Measurements from ENCODE around the gene BCAS4.
"Not testable (repeated sequence)": the region's sequence is repeated elsewhere in the genome, so short reads cannot be mapped to it uniquely, and the experiment has no call there.

Gene BCAS4

DNA sequence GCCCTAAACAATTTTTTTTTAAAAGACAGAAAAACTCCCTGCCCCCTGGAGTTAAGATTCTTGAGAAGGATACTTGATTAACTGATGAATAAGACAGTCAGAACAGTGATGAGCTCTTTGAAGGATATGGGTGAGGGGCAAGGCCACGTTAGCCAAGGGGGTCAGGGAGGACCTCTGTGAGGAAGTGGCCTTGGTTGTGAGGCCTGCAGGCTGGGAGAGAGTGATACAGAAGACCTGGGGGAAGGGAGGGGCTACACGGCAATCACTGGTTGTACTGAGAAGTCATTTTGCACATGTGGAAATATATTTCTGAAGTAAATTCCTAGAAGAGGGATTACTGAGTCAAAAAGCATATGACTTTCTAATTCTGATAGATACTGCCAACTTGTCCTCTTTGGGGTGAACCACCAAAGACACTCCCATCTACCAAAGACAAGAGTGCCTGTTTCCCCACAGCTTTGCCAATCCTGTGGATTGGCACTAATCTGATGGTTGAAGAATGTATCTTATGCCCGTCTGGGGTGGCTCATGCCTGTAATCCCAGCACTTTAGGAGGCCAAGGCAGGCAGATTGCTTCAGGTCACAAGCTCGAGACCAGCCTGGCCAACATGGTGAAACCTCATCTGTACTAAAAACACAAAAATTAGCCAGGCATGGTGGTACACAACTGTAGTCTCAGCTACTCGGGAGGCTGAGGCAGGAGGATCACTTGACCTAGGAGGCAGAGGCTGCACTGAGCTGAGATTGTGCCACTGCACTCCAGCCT is 22.3 kb upstream of the BCAS4 start:
- no peak for DNase-seq

- no peak for DNase-seq
These were observed 20.3 kb upstream of the BCAS4 start for GRCh38 chr20:50774515-50774914.

DNA sequence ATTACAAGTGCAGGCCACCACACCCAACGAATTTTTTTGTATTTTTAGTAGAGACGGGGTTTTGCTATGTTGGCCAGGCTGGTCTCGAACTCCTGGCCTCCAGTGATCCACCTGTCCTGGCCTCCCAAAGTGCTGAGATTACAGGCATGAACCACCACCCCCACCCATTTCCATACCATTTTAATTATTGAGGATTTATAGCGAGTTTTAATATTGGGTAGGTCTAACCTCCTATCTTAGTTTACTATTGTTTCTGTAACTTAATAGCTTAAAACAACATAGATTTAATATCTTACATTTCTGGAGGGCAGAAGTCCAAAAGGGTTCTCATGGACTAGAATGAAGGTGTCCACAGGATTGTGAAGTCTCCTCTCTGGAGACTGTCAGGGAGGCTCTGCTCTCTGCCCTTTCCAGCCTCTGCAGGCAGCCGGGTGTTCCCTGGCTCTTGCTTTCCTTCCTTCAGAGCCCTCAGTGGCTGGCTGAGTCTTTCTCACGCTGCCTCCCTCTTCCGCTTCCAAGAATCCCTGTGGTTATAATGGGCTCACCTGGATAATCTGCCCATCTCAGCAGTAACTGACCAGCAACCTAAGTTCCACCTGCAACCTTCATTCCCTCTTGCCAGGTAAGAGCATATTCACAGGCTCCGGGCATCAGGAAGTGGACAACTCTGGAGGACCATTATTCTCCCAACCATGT is 18.6 kb upstream of the BCAS4 start:
- no peak for DNase-seq

GRCh38 chr20:50777373-50777772 is 17.5 kb upstream of the BCAS4 start:
- no peak for DNase-seq

- DNase-seq = not testable (repeated sequence)
These were observed 15.9 kb upstream of the BCAS4 start for GRCh38 chr20:50778994-50779393.

DNA sequence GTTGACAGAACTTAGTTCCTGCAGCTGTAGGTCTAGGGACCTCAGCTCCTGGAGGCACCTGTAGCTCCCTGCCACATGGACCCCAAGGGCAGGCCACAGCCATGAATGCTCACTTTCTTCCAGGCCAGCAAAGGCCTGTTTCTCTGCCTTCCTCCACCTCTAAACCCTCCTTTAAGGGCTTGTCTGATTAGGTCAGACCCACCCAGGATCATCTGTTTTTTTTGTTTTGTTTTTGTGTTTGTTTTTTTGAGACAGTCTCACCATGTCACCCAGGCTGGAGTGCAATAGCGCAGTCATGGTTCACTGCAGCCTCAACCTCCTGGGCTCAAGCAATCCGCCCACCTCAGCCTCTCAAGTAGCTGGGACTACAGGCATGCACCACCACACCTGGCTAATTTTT is 11.5 kb upstream of the BCAS4 start:
- DNase-seq = no peak

GRCh38 chr20:50783903-50784302 is 11.0 kb upstream of the BCAS4 start:
- DNase-seq = no peak

GRCh38 chr20:50784464-50784863 is 10.4 kb upstream of the BCAS4 start:
- DNase-seq = no peak

DNA sequence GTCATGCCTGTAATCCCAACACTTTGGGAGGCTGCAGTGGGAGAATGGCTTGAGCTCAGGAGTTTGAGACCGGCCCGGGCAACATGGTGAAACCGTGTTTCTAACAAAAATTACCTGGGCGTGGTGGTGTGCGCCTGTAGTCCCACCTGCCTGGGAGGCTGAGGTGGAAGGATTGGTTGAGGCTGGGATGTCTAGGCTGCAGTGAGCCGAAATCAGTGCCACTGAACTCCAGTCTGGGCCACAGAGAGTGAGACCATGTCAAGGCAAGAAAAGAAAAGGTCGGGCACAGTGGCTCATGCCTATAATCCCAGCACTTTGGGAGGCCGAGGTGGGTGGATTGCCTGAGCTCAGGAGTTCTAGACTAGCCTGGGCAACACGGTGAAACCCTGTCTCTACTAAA is 8.2 kb upstream of the BCAS4 start:
- no peak for DNase-seq

GRCh38 chr20:50787181-50787580 is 7.7 kb upstream of the BCAS4 start:
- DNase-seq = no peak

GRCh38 chr20:50788045-50788991 is 6.5 kb upstream of the BCAS4 start:
- DNase-seq = no peak

GRCh38 chr20:50789968-50790650 is 4.8 kb upstream of the BCAS4 start:
- DNase-seq = no peak

DNA sequence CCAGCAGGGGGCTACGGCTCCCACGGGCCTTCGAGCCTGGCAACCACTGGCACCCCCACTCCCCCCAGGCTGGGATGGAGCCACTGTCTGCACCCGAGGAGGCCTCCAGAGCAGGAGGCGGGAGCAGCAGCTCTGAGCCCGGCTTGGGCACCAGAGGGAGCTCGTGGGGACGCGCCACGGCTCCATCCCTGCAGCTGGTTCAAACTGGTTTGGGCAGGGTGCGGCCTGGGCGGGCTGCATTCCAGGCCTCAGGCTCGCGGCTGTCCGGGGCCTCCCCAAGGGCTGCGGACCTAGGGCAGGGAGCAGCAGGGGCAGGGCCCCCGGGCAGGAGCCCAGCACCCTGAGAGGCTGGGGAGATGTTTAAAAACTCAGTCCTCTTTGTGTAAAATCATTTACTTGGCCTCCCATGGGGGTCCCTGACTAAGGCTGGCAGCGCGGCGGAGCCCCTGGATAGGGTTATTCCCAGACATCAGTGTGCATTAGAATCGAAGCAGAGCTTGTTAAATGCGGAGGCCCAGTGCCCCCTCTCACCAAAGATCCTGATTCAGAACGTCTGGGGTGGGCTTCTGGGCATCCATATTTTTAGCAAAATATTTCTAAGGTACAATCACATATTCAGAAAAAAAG is 4.1 kb upstream of the BCAS4 start:
- peak; percentile 78 for DNase-seq

DNA sequence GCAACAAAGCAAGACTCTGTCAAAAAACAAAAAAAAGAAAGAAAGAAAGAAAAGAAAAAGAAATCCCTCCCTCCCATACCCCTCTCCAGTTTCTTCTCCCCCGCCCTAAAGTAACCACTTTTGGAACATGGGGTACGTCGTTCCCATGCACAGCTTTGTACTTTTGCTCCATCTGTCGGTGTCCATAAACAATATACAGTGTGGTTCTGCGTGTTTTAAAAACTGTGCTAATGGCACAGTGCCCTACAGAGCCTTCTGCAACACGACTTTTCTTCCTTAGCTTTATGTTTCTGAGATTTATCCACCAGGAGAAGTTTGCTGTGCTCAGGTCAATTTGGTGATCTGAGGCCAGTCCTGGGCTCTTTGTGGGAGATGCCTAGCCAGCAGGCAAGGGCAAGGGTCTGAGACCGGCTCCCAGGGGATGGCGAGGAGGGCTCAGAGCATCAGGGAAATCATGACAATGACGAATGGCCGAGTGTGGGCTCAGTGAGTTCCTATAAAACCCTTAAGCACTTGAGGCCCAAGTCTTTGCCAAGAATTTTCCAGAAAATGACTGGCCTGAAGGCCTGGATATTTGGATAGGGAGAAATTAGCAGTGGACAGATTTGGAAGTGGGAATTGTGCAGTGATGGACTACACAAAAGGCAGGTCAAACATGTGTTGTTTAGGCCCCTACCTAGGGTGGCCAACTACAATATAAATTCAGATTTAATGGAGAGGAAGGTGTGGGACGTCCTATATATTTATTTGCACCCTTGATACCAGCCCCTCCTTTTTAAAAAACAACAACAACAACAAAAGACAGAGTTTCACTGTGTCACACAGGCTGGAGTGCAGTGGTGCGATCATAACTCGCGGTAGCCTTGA is 1.9 kb upstream of the BCAS4 start:
- no peak for DNase-seq

GRCh38 chr20:50793575-50794016 is 1.3 kb upstream of the BCAS4 start:
- not testable (repeated sequence) for DNase-seq

DNA sequence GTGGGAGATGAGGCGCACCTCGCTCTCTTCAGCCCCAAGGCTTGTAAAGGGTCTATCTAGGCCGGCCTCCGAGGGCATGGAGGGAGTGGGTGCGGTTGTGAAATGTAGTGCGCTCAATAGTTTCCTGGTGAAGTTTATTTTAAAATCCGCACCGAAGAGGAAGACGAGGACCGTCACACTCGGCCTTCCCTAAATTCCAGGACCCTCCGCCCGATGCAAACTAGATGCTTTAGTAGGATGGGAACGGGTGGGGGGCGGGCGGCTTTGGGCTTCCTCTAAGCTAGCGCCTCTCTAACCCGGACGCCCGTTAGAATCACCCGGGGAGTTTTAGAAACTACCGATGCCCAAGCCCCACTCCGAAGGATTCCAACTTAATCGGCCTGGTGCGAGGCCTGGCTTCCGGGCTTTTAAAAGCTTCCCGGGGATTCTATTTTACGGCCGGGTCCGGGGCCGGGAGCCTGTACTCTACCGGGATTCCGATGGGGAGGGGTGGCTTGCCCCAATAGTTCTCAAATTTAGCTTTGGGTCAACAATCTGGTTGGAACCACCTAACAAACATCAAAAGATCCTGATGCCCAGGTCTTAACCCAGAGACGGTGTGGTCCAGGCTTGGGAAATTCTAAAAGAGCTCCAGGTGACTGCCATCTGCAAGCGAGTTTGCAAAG is 548 bp upstream of the BCAS4 start:
- DNase-seq = no peak

DNA sequence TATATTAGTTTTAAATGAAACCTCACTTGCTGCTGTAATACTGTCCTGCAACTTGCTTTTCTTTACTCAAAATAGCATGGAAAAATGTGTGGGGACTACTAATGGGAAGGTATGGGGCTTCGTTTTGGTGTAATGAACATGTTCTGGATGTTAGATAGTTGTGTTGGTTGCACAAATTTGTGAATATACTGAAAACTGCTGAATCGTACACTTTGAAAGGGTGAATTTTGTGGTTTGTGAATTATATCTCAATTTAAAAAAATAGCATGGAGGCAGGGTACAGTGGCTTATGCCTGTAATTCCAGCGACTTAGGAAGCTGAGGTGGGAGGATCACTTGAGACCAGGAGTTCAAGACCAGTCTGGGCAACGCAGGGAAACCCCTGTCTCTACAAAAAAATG is 2.3 kb downstream of the BCAS4 start:
- DNase-seq = no peak

GRCh38 chr20:50798650-50799049 is 3.8 kb downstream of the BCAS4 start:
- DNase-seq = no peak

GRCh38 chr20:50799176-50799889 is 4.5 kb downstream of the BCAS4 start:
- DNase-seq = no peak
